GM20431 (cell line): ENCODE measurements around the gene MAP3K21.

Experiments
- in situ Hi-C: fragments of 300-500 bp; cut with MseI, MboI; formaldehyde crosslinking; loops from one replicate; pipeline ENCODE4 v1.15.0; 2020; ENCODE audit warnings: low sequenced_read_pairs; ENCODE audit not compliant: unreplicated experiment

The MAP3K21 gene

GRCh38 chr1:233323718-233324117 is 3.8 kb upstream of the MAP3K21 start:
- in situ Hi-C loops = no loop called here

- in situ Hi-C loops = no loop called here
Observed at GRCh38 chr1:233326319-233326718, 1.2 kb upstream of the MAP3K21 start.

DNA sequence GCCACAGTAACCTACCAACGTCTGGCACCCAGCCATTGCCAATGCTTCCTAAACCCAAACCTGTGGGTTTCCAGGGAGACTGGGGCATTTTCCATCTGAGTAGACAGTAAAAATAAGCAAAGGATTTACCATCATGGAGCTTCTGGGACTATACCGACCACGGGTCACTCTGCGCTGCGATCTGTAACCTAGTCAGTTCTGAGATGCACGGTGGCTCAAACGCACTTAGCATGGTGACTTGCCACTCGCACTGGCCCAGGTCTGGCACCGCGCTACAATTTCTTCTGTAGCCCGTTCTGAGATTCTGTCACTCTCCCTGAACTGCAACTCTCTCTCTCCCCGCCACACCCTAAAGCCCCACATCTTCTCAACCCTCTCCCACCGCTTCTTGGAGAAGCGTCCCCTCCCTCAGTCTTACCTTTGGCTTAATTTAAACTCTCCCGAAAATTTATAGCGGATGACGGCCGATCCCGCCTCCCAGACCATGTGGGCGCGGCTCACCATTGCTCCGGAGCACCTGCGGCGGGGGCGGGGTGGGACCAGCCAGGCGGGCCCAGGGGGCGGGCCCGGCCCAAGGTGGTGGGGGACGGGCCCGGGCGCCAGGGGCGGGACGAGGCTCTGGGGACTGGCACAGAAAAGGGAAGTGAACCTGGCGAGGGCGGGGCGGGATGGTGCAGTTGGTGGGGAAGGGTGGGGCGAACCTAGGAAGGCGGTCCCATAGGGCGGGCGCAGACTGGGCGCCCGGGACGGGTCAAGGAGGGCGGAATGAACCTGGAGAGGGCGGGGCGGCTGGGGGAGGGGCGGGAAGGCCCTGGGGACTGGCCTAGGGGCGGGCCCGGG is 493 bp upstream of the MAP3K21 start:
- in situ Hi-C loops = no loop called here

DNA sequence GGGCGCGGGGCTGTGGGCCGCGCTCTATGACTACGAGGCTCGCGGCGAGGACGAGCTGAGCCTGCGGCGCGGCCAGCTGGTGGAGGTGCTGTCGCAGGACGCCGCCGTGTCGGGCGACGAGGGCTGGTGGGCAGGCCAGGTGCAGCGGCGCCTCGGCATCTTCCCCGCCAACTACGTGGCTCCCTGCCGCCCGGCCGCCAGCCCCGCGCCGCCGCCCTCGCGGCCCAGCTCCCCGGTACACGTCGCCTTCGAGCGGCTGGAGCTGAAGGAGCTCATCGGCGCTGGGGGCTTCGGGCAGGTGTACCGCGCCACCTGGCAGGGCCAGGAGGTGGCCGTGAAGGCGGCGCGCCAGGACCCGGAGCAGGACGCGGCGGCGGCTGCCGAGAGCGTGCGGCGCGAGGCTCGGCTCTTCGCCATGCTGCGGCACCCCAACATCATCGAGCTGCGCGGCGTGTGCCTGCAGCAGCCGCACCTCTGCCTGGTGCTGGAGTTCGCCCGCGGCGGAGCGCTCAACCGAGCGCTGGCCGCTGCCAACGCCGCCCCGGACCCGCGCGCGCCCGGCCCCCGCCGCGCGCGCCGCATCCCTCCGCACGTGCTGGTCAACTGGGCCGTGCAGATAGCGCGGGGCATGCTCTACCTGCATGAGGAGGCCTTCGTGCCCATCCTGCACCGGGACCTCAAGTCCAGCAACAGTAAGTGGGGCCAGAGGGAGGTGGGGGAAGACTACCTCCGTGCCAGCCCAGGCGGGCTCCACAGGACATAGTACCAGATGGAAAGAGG is 808 bp downstream of the MAP3K21 start:
- in situ Hi-C loops = no loop called here

DNA sequence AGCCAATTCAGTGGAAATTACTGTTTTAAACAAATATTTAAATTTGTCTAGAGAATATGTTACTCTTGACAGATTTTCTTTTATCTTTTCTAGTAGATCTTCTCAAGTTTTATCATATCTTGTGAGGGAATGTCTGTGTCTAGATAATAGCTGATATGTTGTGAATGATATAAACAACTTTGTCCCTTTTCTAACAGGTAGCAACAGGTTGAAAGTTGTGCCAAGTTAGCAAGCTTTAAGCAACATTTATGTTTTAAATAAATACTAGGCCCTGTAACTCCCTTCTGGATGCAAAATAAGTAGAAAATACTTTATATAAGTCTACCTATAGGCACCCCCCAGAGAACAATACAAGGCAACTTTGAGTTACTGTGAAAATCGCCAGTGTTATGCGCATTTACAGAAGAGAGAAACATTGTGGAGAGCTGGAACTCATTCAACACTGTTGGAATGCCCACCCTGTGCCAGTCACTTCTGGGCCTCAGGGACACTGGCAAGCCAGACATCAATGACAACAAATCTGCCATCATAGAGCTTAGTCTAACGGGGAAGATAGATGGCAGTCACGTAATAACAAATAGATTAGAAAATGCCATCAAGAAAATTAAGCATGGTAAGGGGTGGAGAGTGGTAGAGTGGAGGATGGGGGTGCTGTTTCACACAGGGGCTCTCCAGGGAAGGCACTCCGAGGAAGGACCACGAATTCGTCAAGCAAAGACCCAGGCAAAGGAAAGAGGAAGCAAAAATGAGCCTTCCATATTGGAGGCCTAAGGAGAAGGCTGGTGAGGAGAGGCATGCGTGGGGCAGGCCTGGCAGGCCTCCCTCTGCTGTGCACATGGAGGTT is 4.4 kb downstream of the MAP3K21 start:
- in situ Hi-C loops = no loop called here

- in situ Hi-C loops = no loop called here
Observed at GRCh38 chr1:233333086-233333485, 5.6 kb downstream of the MAP3K21 start.

- in situ Hi-C loops = no loop called here
Observed at GRCh38 chr1:233334092-233334491, 6.6 kb downstream of the MAP3K21 start.

GRCh38 chr1:233336554-233337456 is 9.3 kb downstream of the MAP3K21 start:
- in situ Hi-C loops = no loop called here

DNA sequence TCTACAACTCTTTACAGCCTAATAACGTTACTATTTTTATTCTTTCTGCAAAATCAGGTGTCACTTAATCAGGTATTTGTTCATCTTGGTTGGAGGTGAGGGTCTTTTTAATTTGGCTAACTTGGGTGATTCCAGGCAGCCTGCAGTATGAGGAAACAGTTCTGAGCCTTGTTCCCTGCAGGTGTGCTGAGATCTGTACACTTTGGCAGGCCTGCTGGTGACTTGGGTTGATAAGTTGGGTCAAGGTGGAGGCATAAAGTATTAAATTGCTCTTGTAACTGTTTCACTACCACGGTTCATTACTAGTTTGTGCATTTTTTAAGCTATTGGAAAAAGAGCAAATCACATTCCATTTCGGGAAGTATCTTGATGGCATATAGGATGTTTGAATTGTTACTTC is 10.0 kb downstream of the MAP3K21 start:
- in situ Hi-C loops = no loop called here

DNA sequence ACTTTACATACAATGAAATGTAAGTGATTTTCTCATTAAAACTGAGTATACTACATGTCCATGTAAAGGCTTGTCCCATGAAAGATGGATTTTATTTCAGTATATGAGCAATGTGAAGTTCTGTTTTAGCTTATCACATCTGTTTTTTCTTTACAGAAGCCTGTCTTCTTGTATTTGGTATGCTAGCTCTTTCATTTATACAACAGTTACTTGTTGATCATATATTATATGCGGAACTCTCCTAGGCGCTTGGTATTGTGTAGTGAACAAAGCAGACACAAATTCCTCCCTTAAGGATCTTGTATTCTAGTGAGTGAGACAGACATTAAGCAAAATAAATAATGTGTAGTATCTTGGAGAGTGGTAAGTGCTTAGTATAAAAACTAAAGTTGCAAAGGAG is 10.6 kb downstream of the MAP3K21 start:
- in situ Hi-C loops = no loop called here

DNA sequence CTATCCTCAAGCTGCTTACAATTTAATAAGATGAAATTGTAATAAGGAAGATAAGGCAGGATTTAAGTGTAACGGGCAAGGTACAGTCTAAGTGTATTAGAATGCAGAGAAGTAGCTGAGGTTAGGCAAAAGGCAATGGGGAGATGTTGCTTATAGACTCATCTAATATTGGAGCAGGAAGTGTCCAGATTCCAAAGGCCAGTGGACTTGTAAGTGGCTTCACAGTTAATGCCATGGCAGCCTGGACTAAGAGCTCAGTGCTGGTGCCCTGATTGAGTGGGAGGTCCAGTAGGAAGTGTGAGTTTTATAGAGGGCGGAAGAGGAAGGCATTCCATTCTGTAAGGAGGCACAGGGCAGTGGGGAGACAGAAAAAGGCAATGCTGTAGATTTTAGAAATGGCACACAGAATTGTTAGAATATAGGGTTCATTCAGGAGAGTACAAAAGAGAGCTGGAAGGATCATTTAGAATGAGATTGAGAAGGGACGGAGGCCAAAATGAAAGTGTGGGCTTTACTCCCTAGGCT is 12.6 kb downstream of the MAP3K21 start:
- in situ Hi-C loops = no loop called here

DNA sequence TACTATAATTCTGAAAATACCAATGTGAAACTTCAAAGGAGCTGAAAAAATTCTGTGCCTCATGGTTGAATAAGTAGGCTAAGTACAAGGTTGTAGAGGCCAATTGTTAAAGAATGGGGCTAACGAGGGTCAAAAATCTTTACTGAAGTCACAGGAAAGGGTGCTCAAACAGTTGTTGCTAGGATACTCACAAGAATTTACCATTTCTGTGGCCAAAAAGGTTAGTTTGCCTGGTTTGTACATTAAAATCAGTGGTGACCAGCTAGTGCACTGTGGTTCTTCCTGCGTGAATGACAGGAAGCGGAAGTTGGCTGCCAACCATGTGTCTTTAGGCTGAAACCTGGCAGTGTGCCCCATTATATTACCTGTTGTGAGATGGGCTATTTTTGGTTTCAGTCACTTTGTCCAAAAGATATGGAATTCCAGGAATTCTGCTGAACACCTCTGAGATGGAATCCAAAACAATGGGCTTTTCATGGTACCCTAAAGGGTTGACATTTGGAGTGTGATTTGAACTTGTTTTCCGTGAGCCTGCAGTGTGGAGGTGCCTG is 13.5 kb downstream of the MAP3K21 start:
- in situ Hi-C loops = no loop called here

GRCh38 chr1:233342086-233342485 is 14.6 kb downstream of the MAP3K21 start:
- in situ Hi-C loops = no loop called here

DNA sequence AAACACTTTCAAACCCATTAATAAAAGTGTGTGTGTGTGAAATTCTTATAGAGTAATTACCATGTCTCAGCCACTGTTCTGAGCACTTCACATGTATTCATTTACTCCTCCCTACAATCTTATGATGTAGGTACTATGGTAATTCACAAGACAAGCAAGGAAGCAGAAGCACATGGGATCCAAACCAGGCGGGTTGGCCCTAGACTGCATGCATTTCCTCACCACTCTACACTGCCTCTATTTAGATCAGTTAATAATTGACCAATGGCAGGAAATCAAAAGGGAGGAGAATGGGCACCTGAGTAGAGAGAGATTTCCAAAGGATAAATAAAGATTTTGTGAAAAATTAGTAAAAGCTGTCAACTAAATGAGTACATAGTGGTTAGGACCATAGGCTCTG is 15.7 kb downstream of the MAP3K21 start:
- in situ Hi-C loops = no loop called here

- in situ Hi-C loops = no loop called here
Observed at GRCh38 chr1:233347338-233347737, 19.8 kb downstream of the MAP3K21 start.

DNA sequence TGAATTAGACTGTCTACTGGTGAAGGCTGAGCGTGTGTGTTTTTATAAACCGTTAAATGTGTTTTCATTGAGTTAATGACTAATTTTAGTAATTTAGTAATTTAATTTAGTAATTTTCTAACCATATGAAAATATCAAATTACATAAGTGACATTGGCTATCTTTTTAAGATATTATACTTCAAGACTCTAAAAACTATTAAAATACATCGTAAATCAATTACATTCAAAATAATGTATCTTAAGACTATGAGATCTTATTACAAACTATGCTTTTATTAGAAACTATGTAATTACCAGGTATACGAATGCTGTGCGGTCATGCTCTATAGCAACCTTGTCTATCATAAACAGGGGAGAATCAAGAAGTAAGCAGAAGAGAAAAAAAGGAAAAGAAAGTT is 21.6 kb downstream of the MAP3K21 start:
- in situ Hi-C loops = no loop called here

GRCh38 chr1:233354983-233355382 is 27.5 kb downstream of the MAP3K21 start:
- in situ Hi-C loops = no loop called here

DNA sequence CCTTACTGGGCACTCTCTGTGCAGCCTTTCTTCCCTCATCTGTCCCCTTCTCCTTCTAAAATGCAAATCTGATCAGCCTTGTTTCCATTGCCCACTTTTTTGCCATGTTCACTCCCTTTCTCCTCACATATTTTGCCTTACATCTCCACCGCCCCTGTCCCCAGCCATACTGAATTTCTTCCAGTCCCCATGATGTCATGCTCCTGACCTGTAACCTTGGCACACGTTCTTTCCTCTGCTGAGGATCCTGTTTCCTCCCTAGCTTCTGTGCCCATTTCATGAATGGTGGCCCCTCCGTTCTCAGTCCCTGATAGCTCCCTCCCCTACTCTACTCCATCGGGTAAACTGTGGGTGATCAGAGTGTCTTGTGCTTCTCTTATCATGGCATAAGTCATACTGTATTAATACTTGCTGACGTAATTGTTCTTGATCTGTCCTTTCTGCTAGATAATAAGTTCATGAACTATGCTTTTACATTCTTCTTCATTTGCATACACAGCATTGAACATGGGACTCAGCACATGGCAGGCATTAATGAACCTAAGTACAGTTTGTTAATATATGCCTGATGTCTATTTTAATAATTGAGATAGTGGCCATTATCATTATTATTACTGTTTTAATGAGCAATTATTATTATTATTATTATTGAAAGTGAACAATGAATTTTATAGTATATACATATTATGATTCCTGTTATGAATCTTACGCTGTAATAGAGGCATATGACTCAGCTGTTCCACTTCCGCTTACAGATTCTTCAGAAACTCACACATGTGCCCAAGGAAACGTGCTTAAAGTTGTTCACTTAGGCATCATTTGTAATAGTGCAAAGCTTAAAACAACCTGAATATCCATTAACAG is 28.5 kb downstream of the MAP3K21 start:
- in situ Hi-C loops = no loop called here
